Glutamatergic neuron (in vitro differentiated cells): ENCODE data around the gene RPRM. TPM values are rescaled to one million over a fixed set of nuclear protein-coding genes. Genes with fewer than 3 reads are reported as not detected.
"Not testable (repeated sequence)": the region's sequence is repeated elsewhere in the genome, so short reads cannot be mapped to it uniquely, and the experiment has no call there.

Source experiments
- DNase-seq: peaks from one replicate; pipeline ENCODE4 v3.0.0; 2022
- H3K27ac Mint-ChIP-seq: one replicate; pipeline ENCODE4 v1.8.0; 2020; ENCODE audit warnings: mild to moderate bottlenecking, mixed read lengths, inconsistent platforms; ENCODE audit not compliant: unreplicated experiment
- H3K27me3 Mint-ChIP-seq: one replicate; pipeline ENCODE4 v1.8.0; 2020; ENCODE audit warnings: mild to moderate bottlenecking, moderate library complexity, mixed read lengths, inconsistent platforms; ENCODE audit not compliant: unreplicated experiment
- H3K36me3 Mint-ChIP-seq: one replicate; pipeline ENCODE4 v1.8.0; 2020; ENCODE audit warnings: mild to moderate bottlenecking, mixed read lengths, inconsistent platforms; ENCODE audit not compliant: unreplicated experiment
- H3K4me1 Mint-ChIP-seq: one replicate; pipeline ENCODE4 v1.8.0; 2020; ENCODE audit warnings: mild to moderate bottlenecking, low read depth, mixed read lengths, inconsistent platforms; ENCODE audit not compliant: unreplicated experiment
- H3K4me3 Mint-ChIP-seq: one replicate; pipeline ENCODE4 v1.8.0; 2020; ENCODE audit warnings: mild to moderate bottlenecking, mixed read lengths, inconsistent platforms; ENCODE audit not compliant: unreplicated experiment
- H3K9me3 Mint-ChIP-seq: one replicate; pipeline ENCODE4 v1.8.0; 2020; ENCODE audit warnings: mild to moderate bottlenecking, moderate library complexity, mixed read lengths, inconsistent platforms; ENCODE audit not compliant: unreplicated experiment
- CTCF ChIP-seq: fragments of 200-600 bp; sonication (generic); IDR thresholded peaks from one replicate; pipeline ENCODE4 v1.5.0; 2021; ENCODE audit not compliant: partially characterized antibody, unreplicated experiment
- total RNA-seq: library from RNA; stranded (reverse); fragmentation: NEBNext Ultra II Directional; extraction: Animal tissue kit (Norgen Biotek cat#: 25700); gene quantifications from one replicate; pipeline ENCODE4 v1.2.1, GENCODE V29; 2021; ENCODE audit not compliant: unreplicated experiment

The RPRM gene
- total RNA-seq, 1 donor from 2014 or later, result 95.9 TPM

GRCh38 chr2:153461453-153461852 is 17.1 kb downstream of the RPRM start:
- H3K27ac Mint-ChIP-seq, result no peak overlapping the region
- TF ChIP-seq CTCF, result no peak
- H3K4me1 Mint-ChIP-seq, result peaks cover 6% of the 10 kb centered on the region
- no peaks in the 10 kb centered on the region for H3K36me3 Mint-ChIP-seq
- no peaks in the 10 kb centered on the region for H3K27me3 Mint-ChIP-seq
- H3K4me3 Mint-ChIP-seq, result no peak overlapping the region
- DNase-seq, result no peak
- H3K9me3 Mint-ChIP-seq, result no peaks in the 10 kb centered on the region

GRCh38 chr2:153455861-153456260 is 22.7 kb downstream of the RPRM start:
- Mint-ChIP-seq H3K36me3 (no peaks in the 10 kb centered on the region), H3K27ac (no peak overlapping the region), H3K27me3 (no peaks in the 10 kb centered on the region), H3K4me1 (peaks cover 4% of the 10 kb centered on the region), H3K4me3 (no peak overlapping the region), H3K9me3 (no peaks in the 10 kb centered on the region)
- DNase-seq, result no peak
- no peak for TF ChIP-seq CTCF

- peaks cover 4% of the 10 kb centered on the region for H3K4me1 Mint-ChIP-seq
- no peaks in the 10 kb centered on the region for H3K36me3 Mint-ChIP-seq
- no peak overlapping the region for H3K27ac Mint-ChIP-seq
- no peak overlapping the region for H3K4me3 Mint-ChIP-seq
- DNase-seq, result no peak
- TF ChIP-seq CTCF, result no peak
- no peaks in the 10 kb centered on the region for H3K27me3 Mint-ChIP-seq
- H3K9me3 Mint-ChIP-seq, result no peaks in the 10 kb centered on the region
These were observed 23.2 kb downstream of the RPRM start for GRCh38 chr2:153455403-153455802.

- Mint-ChIP-seq H3K9me3 (no peaks in the 10 kb centered on the region), H3K27me3 (no peaks in the 10 kb centered on the region), H3K4me3 (no peak overlapping the region), H3K4me1 (peaks cover 4% of the 10 kb centered on the region), H3K27ac (no peak overlapping the region), H3K36me3 (no peaks in the 10 kb centered on the region)
- no peak for DNase-seq
- no peak for TF ChIP-seq CTCF
These were observed 27.0 kb downstream of the RPRM start for GRCh38 chr2:153451611-153452010.

- H3K4me3 Mint-ChIP-seq, result no peak overlapping the region
- no peak overlapping the region for H3K27ac Mint-ChIP-seq
- H3K4me1 Mint-ChIP-seq, result no peaks in the 10 kb centered on the region
- H3K36me3 Mint-ChIP-seq, result peaks cover 8% of the 10 kb centered on the region
- TF ChIP-seq CTCF, result no peak
- no peak for DNase-seq
- H3K27me3 Mint-ChIP-seq, result no peaks in the 10 kb centered on the region
- H3K9me3 Mint-ChIP-seq, result peaks cover 2% of the 10 kb centered on the region
These were observed 35.5 kb downstream of the RPRM start for GRCh38 chr2:153443106-153443505.

- not testable (repeated sequence) for DNase-seq, H3K9me3 Mint-ChIP-seq, H3K4me3 Mint-ChIP-seq, H3K27me3 Mint-ChIP-seq, H3K4me1 Mint-ChIP-seq, H3K27ac Mint-ChIP-seq, H3K36me3 Mint-ChIP-seq
These were observed 35.9 kb downstream of the RPRM start for GRCh38 chr2:153442616-153443015.

GRCh38 chr2:153440090-153440489 is 38.5 kb downstream of the RPRM start:
- not testable (repeated sequence) for H3K4me3 Mint-ChIP-seq, H3K27ac Mint-ChIP-seq, DNase-seq, H3K4me1 Mint-ChIP-seq, H3K36me3 Mint-ChIP-seq, H3K9me3 Mint-ChIP-seq, H3K27me3 Mint-ChIP-seq
